HG02623 (cell line): ENCODE measurements around the gene PCAT6.

Experiments used
- ATAC-seq: cut with Tn5 transposase; IDR thresholded peaks from one replicate; pipeline ENCODE4 v1.9.1; 2021; ENCODE audit warnings: moderate library complexity; ENCODE audit not compliant: unreplicated experiment

The PCAT6 gene

GRCh38 chr1:202844259-202844658 is 33.5 kb downstream of the PCAT6 start:
- ATAC-seq, result no peak

- no peak for ATAC-seq
These were observed 34.2 kb downstream of the PCAT6 start for GRCh38 chr1:202844935-202845334.

GRCh38 chr1:202848191-202848542 is 37.4 kb downstream of the PCAT6 start:
- peak; percentile 79 for ATAC-seq

- no peak for ATAC-seq
These were observed 40.0 kb downstream of the PCAT6 start for GRCh38 chr1:202850593-202851362.

- ATAC-seq, result no peak
These were observed 41.6 kb downstream of the PCAT6 start for GRCh38 chr1:202852163-202852904.

- no peak for ATAC-seq
These were observed 44.0 kb downstream of the PCAT6 start for GRCh38 chr1:202854787-202855186.

GRCh38 chr1:202856014-202856413 is 45.3 kb downstream of the PCAT6 start:
- ATAC-seq, result no peak

GRCh38 chr1:202857136-202857610 is 46.4 kb downstream of the PCAT6 start:
- ATAC-seq, result no peak

GRCh38 chr1:202858331-202858730 is 47.6 kb downstream of the PCAT6 start:
- no peak for ATAC-seq

GRCh38 chr1:202858789-202859414 is 48.1 kb downstream of the PCAT6 start:
- no peak for ATAC-seq

GRCh38 chr1:202860744-202861419 is 50.1 kb downstream of the PCAT6 start:
- no peak for ATAC-seq
